Calu3 (cell line): ENCODE results near the gene COTL1. TPM values are rescaled to one million over a fixed set of nuclear protein-coding genes. Genes with fewer than 3 reads are reported as not detected.
A peak's percentile ranks its signal among the peaks of the same experiment; 100 is the strongest.

Experiments used
- BruUV-seq: library from RNA; stranded (reverse); fragments of 400-500 nt; replicated peaks from 2 replicates; lab custom pipeline; 2021; lab: Mats Ljungman, UMichigan
- CTCF ChIA-PET: fragments of 300-600 bp; sonication (Branson Sonifier 250); formaldehyde crosslinking; loops from one replicate; lab custom pipeline; 2022; ENCODE audit warnings: antibody characterized with exemption; lab: Charles Lee
- DNase-seq: peaks from one replicate; pipeline ENCODE4 v3.0.0; 2022
- H3K27ac Mint-ChIP-seq: one replicate; pipeline ENCODE4 v1.8.0; 2022; ENCODE audit warnings: mixed read lengths; ENCODE audit not compliant: unreplicated experiment
- H3K27me3 Mint-ChIP-seq: one replicate; pipeline ENCODE4 v1.8.0; 2022; ENCODE audit warnings: mixed read lengths; ENCODE audit not compliant: unreplicated experiment
- H3K36me3 Mint-ChIP-seq: one replicate; pipeline ENCODE4 v1.8.0; 2022; ENCODE audit warnings: mild to moderate bottlenecking, moderate library complexity, mixed read lengths; ENCODE audit not compliant: insufficient read depth, unreplicated experiment
- H3K4me1 Mint-ChIP-seq: one replicate; pipeline ENCODE4 v1.8.0; 2022; ENCODE audit warnings: mild to moderate bottlenecking, low read depth, mixed read lengths; ENCODE audit not compliant: unreplicated experiment
- H3K4me3 Mint-ChIP-seq: one replicate; pipeline ENCODE4 v1.8.0; 2022; ENCODE audit warnings: mild to moderate bottlenecking, low read depth, moderate library complexity, mixed read lengths; ENCODE audit not compliant: unreplicated experiment
- H3K9me3 Mint-ChIP-seq: one replicate; pipeline ENCODE4 v1.8.0; 2022; ENCODE audit warnings: low read depth, mixed read lengths; ENCODE audit not compliant: unreplicated experiment
- CTCF ChIP-seq: fragments of 200-600 bp; IDR thresholded peaks from one replicate; pipeline ENCODE4 v1.8.0; 2022; ENCODE audit warnings: antibody characterized with exemption; ENCODE audit not compliant: unreplicated experiment
- intact Hi-C: fragments of 100-400 bp; cut with micrococcal nuclease; formaldehyde crosslinking; loops from one replicate; pipeline ENCODE4 v1.10.0; 2022; ENCODE audit not compliant: unreplicated experiment
- total RNA-seq: library from RNA; stranded (reverse); gene quantifications from 2 replicates; pipeline ENCODE4 v1.2.3, GENCODE V29; 2022

COTL1 gene
- total RNA-seq, 1 experiment from 2014 or later = 343 TPM

GRCh38 chr16:84557059-84557458 lies 60.8 kb downstream of the COTL1 start:
- no peaks in the 10 kb centered on the region for H3K27me3 Mint-ChIP-seq
- peaks cover 33% of the 10 kb centered on the region for H3K4me1 Mint-ChIP-seq
- no TSS peak for BruUV-seq
- peaks cover 19% of the 10 kb centered on the region for H3K36me3 Mint-ChIP-seq
- CTCF ChIA-PET = no interaction called here
- intact Hi-C loops = no loop called here
- H3K9me3 Mint-ChIP-seq = no peaks in the 10 kb centered on the region
- no peak overlapping the region for H3K27ac Mint-ChIP-seq
- no peak overlapping the region for H3K4me3 Mint-ChIP-seq
- DNase-seq = no peak
- TF ChIP-seq CTCF = no peak

- Mint-ChIP-seq H3K4me3 (no peak overlapping the region), H3K4me1 (peaks cover 32% of the 10 kb centered on the region), H3K27me3 (no peaks in the 10 kb centered on the region), H3K36me3 (peaks cover 9% of the 10 kb centered on the region), H3K9me3 (no peaks in the 10 kb centered on the region), H3K27ac (no peak overlapping the region)
- TF ChIP-seq CTCF = no peak
- intact Hi-C loops = no loop called here
- BruUV-seq = no TSS peak
- CTCF ChIA-PET = interaction anchor here (0.8 to 0.9 kb wide), 2 partner anchors 9 to 14 kb away, joined by 3 to 5 read pairs; no protein-coding TSS in a partner anchor
- peak; percentile 33 for DNase-seq
Measured at GRCh38 chr16:84555418-84556196, 62.3 kb downstream of the COTL1 start.

GRCh38 chr16:84554627-84555328 lies 63.1 kb downstream of the COTL1 start:
- Mint-ChIP-seq H3K36me3 (peaks cover 5% of the 10 kb centered on the region), H3K9me3 (no peaks in the 10 kb centered on the region), H3K27ac (no peak overlapping the region), H3K4me3 (no peak overlapping the region), H3K27me3 (no peaks in the 10 kb centered on the region), H3K4me1 (peaks cover 24% of the 10 kb centered on the region)
- DNase-seq = no peak
- intact Hi-C loops = no loop called here
- BruUV-seq = no TSS peak
- no peak for TF ChIP-seq CTCF
- CTCF ChIA-PET = interaction anchor here (0.7 kb wide), 1 partner anchor 741 kb away, joined by 3 read pairs; no protein-coding TSS in a partner anchor

- no peak overlapping the region for H3K4me3 Mint-ChIP-seq
- no peaks in the 10 kb centered on the region for H3K36me3 Mint-ChIP-seq
- H3K27ac Mint-ChIP-seq = no peak overlapping the region
- no peaks in the 10 kb centered on the region for H3K27me3 Mint-ChIP-seq
- BruUV-seq = no TSS peak
- no peak for DNase-seq
- CTCF ChIA-PET = interaction anchor here (0.7 kb wide), 1 partner anchor 741 kb away, joined by 3 read pairs; no protein-coding TSS in a partner anchor
- intact Hi-C loops = no loop called here
- peaks cover 15% of the 10 kb centered on the region for H3K4me1 Mint-ChIP-seq
- TF ChIP-seq CTCF = no peak
- H3K9me3 Mint-ChIP-seq = no peaks in the 10 kb centered on the region
Measured at GRCh38 chr16:84553873-84554399, 63.9 kb downstream of the COTL1 start.
